NCI-H526 (cell line): ENCODE data around the gene STK10.
"Not testable (repeated sequence)": the region's sequence is repeated elsewhere in the genome, so short reads cannot be mapped to it uniquely, and the experiment has no call there.

Source experiments
- DNase-seq, 2 experiments: peaks; one replicate each; lab custom pipeline; 2025; lab: John Stamatoyannopoulos, UW

STK10 gene

GRCh38 chr5:172188033-172188892 is at the start of gene STK10:
Gene STK10, minus strand, starts transcription at chr5:172188224. Its CDS starts 182 bp downstream, at chr5:172188042.
- DNase-seq, result peak; percentile 71 to 84

DNA sequence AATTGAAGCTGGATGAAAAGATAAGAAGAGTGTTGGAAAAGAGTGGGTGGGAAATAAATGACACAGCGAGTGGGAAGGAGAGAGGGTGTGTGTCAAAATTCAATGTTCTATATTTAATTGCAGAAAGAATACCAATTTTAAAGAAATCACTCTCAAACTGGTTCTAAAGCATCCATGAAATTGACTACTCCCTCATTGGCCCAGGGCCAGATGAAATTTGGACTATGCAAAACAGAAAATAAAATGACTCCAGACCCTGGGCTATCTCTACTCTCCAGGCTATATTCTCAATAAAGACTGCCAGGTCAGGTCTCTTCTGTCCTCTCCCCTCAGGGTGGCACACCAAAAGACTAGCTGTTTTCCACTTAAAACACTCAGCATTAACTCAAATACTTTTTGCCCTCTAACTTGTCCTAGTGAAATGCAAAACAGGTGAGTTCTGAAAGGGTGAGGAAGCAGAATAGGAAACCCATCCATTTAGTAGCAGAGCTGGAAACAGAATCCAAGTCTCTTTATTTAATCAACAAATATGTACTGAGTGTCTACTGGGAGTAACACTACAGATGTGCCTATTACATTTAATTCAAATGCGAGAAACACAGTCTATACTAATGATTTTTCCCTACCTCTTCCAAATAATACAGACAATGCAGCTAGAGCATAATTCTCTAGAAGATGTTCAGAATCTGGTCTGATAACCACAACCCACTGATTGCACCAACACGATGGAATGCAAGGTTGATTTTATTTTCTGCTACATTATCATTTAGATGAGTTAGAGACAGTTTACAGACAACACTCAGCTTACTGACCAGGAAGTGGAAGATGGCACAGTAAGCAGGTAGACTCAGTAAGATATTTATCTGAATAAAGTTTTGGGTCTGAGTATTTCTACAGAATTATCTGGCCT is 48.1 kb upstream of the STK10 start:
- DNase-seq, result peak in 1 of 2 experiments; percentile 22

DNA sequence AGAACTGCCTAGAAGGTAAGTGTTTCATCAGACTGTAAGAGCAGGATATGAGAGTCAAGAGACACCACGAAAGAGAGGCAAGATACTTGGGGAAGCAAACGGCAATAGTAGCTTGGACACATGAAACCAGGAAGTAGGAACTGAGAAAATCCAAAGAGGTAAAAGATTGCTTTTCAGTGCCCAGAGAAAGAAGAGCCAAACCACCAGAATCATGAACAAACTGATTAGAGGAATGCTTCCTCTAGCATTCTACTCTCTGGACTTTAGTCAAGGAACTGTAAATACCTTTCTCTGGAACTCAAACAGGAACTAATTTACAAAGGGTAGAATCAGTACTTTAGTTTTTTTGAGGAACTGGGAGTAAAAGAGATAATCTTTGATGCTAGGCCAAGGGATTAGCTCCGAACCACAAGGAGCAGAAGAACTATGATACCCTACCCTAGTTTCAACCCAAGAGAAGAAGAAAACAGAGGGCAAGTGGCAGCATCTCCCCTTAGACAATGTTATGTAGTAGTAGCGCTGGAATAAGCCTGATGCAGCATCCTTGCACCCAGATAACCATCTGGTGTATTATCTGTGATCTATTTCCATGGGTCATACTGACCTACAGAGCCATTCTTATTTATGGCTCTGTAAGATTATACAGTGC is 47.2 kb upstream of the STK10 start:
- DNase-seq, result no peak

DNA sequence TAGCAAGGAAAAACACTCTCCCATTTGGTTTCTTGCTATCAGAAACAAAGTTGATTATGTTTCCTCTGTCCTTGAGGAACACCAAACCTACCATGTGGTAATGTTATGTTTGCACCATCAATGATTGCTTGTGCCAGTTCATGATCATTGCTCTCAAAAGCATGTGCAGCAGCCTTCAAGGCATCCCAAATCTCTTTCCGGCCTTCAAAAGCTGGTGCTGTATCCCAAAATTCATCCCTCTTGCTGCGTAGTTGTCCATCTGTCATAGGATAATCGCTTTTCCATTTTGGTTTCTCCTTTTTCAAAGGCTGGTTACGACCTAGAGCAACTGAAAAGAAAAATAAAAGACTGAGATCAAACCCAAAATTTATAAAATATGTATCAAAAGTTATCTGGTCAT is 46.0 kb upstream of the STK10 start:
- no peak for DNase-seq

DNA sequence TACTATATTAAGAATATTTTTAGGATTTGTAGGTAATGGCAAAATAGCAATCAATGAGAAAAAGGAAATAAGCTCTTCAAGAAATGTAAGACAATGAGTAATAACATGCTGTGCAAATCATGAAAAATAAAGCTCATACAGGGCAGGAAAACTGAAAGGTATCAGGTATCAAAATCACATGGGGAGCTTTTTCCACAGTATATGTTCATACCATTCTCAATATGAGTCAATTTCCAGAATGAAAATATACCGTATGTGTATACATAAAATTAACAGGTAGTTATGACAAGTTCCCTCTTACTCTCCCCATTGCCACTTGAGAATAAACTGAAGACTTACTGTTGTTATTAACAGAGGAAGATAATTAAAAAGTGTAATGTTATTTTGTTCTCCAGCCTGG is 41.9 kb upstream of the STK10 start:
- no peak for DNase-seq

- DNase-seq, result no peak
These were observed 37.0 kb upstream of the STK10 start for GRCh38 chr5:172224996-172225395.

DNA sequence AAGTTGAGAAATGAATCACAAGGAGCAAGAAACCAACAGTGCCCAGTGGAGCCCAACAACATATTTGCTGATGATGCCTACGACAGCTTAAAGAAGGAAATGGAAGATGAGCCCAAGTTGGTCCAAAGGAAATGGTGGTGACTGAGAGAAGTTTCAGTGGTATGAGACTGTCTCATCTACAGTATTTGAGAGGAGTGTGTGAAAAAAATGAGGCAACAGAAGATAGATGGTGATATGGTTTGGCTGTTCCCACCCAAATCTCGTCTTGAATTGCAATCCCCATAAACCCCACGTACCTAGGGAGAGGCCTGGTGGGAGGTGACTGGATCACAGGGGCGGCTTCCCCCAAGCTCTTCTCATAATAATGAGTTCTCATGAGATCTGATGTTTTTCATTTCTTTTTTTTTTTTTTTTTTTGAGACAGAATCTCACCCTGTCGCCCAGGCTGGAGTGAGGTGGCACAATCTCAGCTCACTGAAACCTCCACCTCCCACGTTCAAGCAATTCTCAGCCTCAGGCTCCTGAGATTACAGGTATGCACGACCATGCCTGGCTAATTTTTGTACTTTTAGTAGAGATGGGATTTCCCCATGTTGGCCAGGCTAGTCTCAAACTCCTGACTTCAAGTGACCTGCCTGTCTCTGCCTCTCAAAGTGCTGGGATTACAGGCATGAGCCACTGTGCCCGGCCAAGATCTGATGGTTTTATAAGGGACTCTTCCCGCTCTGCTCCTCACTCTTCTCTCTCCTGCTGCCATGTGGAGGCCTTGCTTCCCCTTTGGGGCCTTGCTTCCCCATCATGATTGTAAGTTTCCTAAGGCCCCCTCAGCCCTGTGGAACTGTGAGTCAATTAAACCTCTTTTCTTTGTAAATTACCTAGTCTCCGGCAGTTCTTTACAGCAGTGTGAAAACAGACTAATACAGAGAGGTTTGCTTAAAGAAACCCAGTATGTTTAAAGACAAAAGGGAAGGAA is 36.2 kb upstream of the STK10 start:
- no peak for DNase-seq

DNA sequence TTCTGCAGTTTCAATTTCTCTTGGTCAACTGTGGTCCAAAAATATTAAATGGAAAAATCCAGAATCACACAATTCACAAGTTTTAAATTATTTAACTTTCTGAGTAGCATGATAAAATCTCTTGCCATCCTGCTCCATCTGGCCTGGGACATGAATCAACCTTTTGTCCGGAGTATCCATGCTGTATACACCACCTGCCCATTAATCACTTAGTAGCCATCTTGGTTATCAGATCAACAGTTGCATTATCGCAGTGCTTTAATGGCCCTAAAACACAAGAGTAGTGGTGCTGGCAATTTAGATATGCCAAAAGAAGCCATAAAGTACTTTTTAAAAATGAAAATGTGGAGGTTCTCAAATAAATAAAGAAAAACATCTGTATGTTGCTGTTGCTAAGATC is 31.3 kb upstream of the STK10 start:
- DNase-seq, result no peak

DNA sequence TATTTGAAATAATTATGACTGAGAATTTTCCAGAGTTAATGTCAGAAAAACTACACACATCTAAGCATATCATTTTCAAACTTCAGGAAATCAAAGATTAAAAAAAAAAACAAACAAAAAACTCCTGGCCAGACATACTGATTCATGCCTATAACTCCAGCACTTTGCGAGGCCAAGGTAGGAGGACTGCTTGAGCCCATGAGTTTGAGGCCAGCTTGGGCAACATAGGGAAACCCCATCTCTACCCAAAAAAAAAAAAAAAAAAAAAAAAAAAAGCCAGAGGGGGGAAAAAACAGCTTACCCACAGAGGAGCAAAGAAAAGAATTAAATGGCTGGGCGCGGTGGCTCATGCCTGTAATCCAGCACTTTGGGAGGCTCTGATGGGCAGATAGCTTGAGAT is 28.3 kb upstream of the STK10 start:
- no peak for DNase-seq

DNA sequence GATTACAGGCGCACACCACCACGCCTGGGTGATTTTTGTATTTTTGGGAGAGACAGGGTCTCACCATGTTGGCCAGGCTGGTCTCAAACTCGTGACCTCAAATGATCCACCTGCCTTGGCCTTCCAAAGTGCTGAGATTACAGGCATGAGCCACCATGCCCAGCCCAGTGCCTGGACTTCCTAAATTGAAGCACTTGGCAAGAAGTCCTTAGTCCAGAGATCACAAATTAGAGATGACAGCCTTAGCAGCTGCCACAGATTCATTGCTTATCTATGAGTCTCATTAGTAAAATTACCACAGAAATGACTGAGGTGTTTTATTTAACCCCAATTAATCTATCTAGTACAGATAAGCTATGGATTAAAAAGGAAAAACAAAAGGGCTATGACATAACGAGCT is 25.1 kb upstream of the STK10 start:
- DNase-seq, result no peak

GRCh38 chr5:172211676-172212075 is 23.7 kb upstream of the STK10 start:
- DNase-seq, result no peak

GRCh38 chr5:172209714-172210113 is 21.7 kb upstream of the STK10 start:
- no peak for DNase-seq

- no peak for DNase-seq
These were observed 19.5 kb upstream of the STK10 start for GRCh38 chr5:172207511-172207910.

DNA sequence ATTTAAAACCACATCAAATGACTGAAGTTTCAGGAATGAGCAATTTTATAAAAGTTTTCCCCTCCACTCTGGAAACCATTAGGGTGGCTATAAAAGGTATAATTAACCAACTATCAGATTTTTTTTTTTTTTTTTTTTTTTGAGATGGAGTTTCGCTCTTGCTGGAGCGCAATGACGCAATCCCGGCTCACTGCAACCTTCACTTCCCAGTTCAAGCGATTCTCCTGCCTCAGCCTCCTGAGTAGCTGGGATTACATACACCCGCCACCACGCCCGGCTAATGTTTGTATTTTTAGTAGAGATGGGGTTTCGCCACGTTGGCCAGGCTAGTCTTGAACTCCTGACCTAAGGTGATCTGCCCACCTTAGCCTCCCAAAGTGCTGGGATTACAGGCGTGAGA is 18.0 kb upstream of the STK10 start:
- not testable (repeated sequence) for DNase-seq

GRCh38 chr5:172200476-172200875 is 12.5 kb upstream of the STK10 start:
- no peak for DNase-seq

DNA sequence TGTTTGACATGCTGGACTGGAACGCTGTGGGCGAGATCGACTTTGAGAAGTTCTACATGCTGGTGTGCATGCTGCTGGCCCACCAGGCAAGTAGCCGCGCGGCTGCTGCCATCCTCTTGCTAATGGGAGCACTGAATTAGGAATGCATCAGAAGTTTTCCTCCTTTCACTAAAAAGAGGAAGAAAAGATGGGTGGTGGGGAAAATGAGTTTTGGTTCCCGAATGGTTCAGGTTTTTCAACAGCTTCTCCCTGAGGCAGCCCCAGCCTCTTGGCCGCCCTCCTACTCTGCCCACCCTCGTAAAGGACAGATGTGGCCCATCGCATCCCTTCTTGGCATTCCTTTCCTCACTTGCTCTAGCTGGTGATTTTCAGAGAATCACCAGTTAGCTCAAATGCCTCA is 11.4 kb upstream of the STK10 start:
- DNase-seq, result no peak

DNA sequence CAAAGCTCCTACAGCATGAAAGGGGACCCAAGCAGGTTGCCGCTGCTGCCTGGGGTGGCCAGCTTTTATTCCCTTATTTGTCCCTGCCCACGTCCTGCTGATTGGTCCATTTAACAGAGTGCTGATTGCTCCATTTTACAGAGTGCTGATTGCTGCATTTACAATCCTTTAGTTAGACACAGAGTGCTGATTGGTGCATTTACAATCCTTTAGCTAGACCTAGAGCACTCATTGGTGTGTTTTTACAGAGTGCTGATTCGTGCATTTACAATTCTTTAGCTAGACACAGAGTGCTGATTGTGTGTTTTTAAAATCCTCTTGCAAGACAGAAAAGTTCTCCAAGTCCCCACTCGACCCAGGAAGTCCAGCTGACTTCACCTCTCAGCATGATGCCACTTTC is 9.8 kb upstream of the STK10 start:
- not testable (repeated sequence) for DNase-seq

GRCh38 chr5:172194985-172195774 is 7.2 kb upstream of the STK10 start:
- no peak for DNase-seq

DNA sequence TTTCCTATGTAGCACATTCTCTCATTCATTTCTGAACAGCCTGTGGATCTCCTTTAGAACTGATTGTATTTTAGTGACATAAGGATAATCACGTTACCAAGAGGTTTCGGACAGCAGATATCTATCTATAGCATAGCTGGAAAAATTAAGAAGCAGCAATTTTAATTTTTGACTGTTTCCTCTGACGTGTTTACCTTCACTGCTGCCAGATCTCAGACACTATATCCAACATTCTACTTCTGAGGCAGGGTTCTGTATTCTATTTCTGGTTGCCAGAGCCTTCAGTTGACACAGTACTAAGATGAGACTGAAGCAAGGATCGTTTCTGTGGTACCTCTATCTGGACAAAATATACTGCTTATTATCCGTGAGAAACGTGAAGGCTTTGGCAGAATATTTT is 5.8 kb upstream of the STK10 start, which contains the start of gene EFCAB9:
TSS of gene EFCAB9 (plus strand) at position 301 of the 400 bp plus-strand sequence. CDS start at position 302, 1 bp downstream.
- DNase-seq, result no peak

GRCh38 chr5:172189693-172190296 is 1.8 kb upstream of the STK10 start:
- no peak for DNase-seq
